ENCODE results near the gene ERCC4. TPM values are rescaled to one million over a fixed set of nuclear protein-coding genes. Genes with fewer than 3 reads are reported as not detected.

The ERCC4 gene
- total RNA-seq, 3 donors from 2014 or later (not counting 1 experiment from before 2014, with no cell fraction given), result 7.3 to 11.9 (median 7.5) TPM

GRCh38 chr16:13997526-13997925 lies 77.6 kb downstream of the ERCC4 start:
- DNase-seq, result no peak
- H3K9me3 ChIP-seq (ENCODE audit: control insufficient read depth, insufficient read depth, low read length), result no peaks in the 10 kb centered on the region
- no peak overlapping the region for H3K27ac Mint-ChIP-seq
- WGBS (ENCODE audit: insufficient coverage), result 80% methylated on average over 3 of the region's 4 CpGs
- intact Hi-C loops (cut with micrococcal nuclease), result no loop called here
- H3K27me3 ChIP-seq (ENCODE audit: control insufficient read depth, insufficient read depth, low read length), result no peaks in the 10 kb centered on the region
- ATAC-seq, result no peak
- H3K27me3 Mint-ChIP-seq (ENCODE audit: low read depth in 2 of 2), result peaks cover 5 to 20% of the 10 kb centered on the region in 2 donors
- H3K4me1 ChIP-seq (ENCODE audit: control insufficient read depth, insufficient read depth, low read length), result no peaks in the 10 kb centered on the region
- no peak overlapping the region for H3K4me3 ChIP-seq (ENCODE audit: low read length)
- no peaks in the 10 kb centered on the region for H3K36me3 Mint-ChIP-seq
- peaks cover 0 to 5% of the 10 kb centered on the region in 2 donors for H3K4me1 Mint-ChIP-seq
- H3K27ac ChIP-seq (ENCODE audit: low read length), result no peak overlapping the region
- TF ChIP-seq, protein P1, sequence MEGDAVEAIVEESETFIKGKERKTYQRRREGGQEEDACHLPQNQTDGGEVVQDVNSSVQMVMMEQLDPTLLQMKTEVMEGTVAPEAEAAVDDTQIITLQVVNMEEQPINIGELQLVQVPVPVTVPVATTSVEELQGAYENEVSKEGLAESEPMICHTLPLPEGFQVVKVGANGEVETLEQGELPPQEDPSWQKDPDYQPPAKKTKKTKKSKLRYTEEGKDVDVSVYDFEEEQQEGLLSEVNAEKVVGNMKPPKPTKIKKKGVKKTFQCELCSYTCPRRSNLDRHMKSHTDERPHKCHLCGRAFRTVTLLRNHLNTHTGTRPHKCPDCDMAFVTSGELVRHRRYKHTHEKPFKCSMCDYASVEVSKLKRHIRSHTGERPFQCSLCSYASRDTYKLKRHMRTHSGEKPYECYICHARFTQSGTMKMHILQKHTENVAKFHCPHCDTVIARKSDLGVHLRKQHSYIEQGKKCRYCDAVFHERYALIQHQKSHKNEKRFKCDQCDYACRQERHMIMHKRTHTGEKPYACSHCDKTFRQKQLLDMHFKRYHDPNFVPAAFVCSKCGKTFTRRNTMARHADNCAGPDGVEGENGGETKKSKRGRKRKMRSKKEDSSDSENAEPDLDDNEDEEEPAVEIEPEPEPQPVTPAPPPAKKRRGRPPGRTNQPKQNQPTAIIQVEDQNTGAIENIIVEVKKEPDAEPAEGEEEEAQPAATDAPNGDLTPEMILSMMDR (IDR thresholded peaks at IDR 0.05), result no peak
- H3K9me3 Mint-ChIP-seq, result no peaks in the 10 kb centered on the region
- H3K36me3 ChIP-seq (ENCODE audit: control insufficient read depth, insufficient read depth, low read length), result no peaks in the 10 kb centered on the region
- H3K4me3 Mint-ChIP-seq, result no peak overlapping the region

GRCh38 chr16:13997933-13998332 lies 78.0 kb downstream of the ERCC4 start:
- H3K36me3 Mint-ChIP-seq, result no peaks in the 10 kb centered on the region
- H3K4me1 Mint-ChIP-seq, result peaks cover 0 to 5% of the 10 kb centered on the region in 2 donors
- intact Hi-C loops (cut with micrococcal nuclease), result no loop called here
- Histone ChIP-seq H3K9me3 (ENCODE audit: control insufficient read depth, insufficient read depth, low read length) (no peaks in the 10 kb centered on the region), H3K27ac (ENCODE audit: low read length) (no peak overlapping the region), H3K36me3 (ENCODE audit: control insufficient read depth, insufficient read depth, low read length) (no peaks in the 10 kb centered on the region), H3K27me3 (ENCODE audit: control insufficient read depth, insufficient read depth, low read length) (no peaks in the 10 kb centered on the region), H3K4me1 (ENCODE audit: control insufficient read depth, insufficient read depth, low read length) (peaks cover 3% of the 10 kb centered on the region), H3K4me3 (ENCODE audit: low read length) (no peak overlapping the region)
- no peaks in the 10 kb centered on the region for H3K9me3 Mint-ChIP-seq
- TF ChIP-seq, protein P1 (IDR thresholded peaks at IDR 0.05), result no peak
- DNase-seq (peak in 1 of 2 donors; percentile 13), ATAC-seq (peak in 1 of 3 donors; percentile 24)
- WGBS (ENCODE audit: insufficient coverage), result 41% methylated on average over 5 of the region's 5 CpGs
- H3K27me3 Mint-ChIP-seq (ENCODE audit: low read depth in 2 of 2), result peaks cover 8 to 22% of the 10 kb centered on the region in 2 donors
- H3K4me3 Mint-ChIP-seq, result no peak overlapping the region
- H3K27ac Mint-ChIP-seq, result no peak overlapping the region

DNA sequence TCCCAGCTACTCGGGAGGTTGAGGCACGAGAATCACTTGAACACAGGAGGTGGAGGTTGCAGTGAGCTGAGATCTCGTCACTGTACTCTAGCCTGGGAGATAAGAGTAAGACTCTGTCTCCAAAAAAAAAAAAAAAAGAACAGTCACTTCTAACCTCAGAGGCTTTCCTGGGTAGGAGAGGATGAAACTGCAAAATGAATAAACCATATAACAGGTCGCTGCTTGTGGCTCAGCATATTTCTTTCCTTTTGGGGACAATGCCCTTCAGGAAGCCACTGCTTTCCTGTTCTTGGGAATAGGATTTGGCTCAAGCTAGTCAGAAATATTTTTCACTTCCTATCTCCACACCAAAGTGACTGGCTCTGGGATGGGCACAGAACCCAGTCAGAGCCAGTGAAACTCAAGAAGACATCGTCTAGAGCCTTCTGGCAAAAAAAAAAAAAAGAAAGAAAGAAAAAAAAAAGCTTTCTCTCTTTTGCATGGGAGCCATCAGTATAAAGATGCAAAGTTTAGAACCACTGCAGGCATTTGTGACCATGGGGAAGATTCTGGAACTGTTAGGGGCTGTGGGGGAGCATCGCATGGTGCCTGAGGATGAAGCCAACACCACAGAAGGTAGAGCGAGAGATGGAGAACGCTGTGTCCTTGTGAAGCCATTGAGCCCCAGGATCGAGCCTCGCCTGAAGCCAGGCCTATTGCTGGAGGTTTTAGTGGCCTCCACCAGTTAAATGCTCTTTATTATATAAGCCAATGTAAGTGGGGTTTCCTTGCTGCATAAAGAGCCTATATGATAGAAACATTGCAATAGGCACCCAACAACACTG lies 79.3 kb downstream of the ERCC4 start:
- Histone ChIP-seq H3K4me1 (ENCODE audit: control insufficient read depth, insufficient read depth, low read length) (peaks cover 7% of the 10 kb centered on the region), H3K27me3 (ENCODE audit: control insufficient read depth, insufficient read depth, low read length) (no peaks in the 10 kb centered on the region), H3K4me3 (ENCODE audit: low read length) (no peak overlapping the region), H3K36me3 (ENCODE audit: control insufficient read depth, insufficient read depth, low read length) (no peaks in the 10 kb centered on the region), H3K27ac (ENCODE audit: low read length) (no peak overlapping the region), H3K9me3 (ENCODE audit: control insufficient read depth, insufficient read depth, low read length) (no peaks in the 10 kb centered on the region)
- DNase-seq (no peak), ATAC-seq (no peak)
- TF ChIP-seq, protein P1 (IDR thresholded peaks at IDR 0.05), result no peak
- WGBS (ENCODE audit: insufficient coverage), result 91% methylated on average over 8 of the region's 10 CpGs
- Mint-ChIP-seq H3K4me1 (peaks cover 0 to 10% of the 10 kb centered on the region in 2 donors), H3K9me3 (no peaks in the 10 kb centered on the region), H3K27ac (no peak overlapping the region), H3K36me3 (no peaks in the 10 kb centered on the region), H3K4me3 (no peak overlapping the region), H3K27me3 (ENCODE audit: low read depth in 2 of 2) (peaks cover 13 to 22% of the 10 kb centered on the region in 2 donors)
- intact Hi-C loops (cut with micrococcal nuclease), result no loop called here
